ENCODE results near the gene FBXW7. TPM values are rescaled to one million over a fixed set of nuclear protein-coding genes. Genes with fewer than 3 reads are reported as not detected.

The FBXW7 gene
- polyA plus RNA-seq, 2 of the 4 experiments (the other 2 are of a cell fraction) = 7.2 to 12.5 TPM

- Histone ChIP-seq H3K4me2 (no peak overlapping the region), H3K4me1 (no peaks in the 10 kb centered on the region), H3K27ac (no peak overlapping the region), H3K9me3 (no peaks in the 10 kb centered on the region), H3K4me3 (no peak overlapping the region)
- 78% methylated on average over 6 of the region's 6 CpGs for WGBS (ENCODE audit: missing lambda C conversion rate)
- ATAC-seq (no peak), DNase-seq (ENCODE audit: low read depth in 1 of 2, low spot score in 1 of 2) (no peak), FAIRE-seq (no peak)
- POLR2A ChIA-PET = no interaction called here
- CTCF ChIA-PET = interaction anchor here (0.5 kb wide), 1 partner anchor 91 kb away, joined by 3 read pairs; no protein-coding TSS in a partner anchor
- TF ChIP-seq HOXA7 (CRISPR knock-in tag; IDR thresholded peaks at IDR 0.05) = no peak
- no peak for TF ChIP-seq JUN (IDR thresholded peaks at IDR 0.05)
- no peak for TF ChIP-seq PHF8 (IDR thresholded peaks at IDR 0.05; ENCODE audit: borderline replicate concordance, low read depth)
- TF ChIP-seq GATA3 (IDR thresholded peaks at IDR 0.05; ENCODE audit: borderline replicate concordance) = no peak
- TF ChIP-seq POLR2AphosphoS2 (conservative IDR thresholded peaks at IDR 0.05; ENCODE audit: low read length) = no peak
- TF ChIP-seq RNF2 (IDR thresholded peaks at IDR 0.05; ENCODE audit: borderline replicate concordance, low read depth) = no peak
- TF ChIP-seq TP53 (CRISPR knock-in tag; IDR thresholded peaks at IDR 0.05) = no peak
- TF ChIP-seq, protein P1, sequence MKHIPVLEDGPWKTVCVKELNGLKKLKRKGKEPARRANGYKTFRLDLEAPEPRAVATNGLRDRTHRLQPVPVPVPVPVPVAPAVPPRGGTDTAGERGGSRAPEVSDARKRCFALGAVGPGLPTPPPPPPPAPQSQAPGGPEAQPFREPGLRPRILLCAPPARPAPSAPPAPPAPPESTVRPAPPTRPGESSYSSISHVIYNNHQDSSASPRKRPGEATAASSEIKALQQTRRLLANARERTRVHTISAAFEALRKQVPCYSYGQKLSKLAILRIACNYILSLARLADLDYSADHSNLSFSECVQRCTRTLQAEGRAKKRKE (CRISPR knock-in tag; IDR thresholded peaks at IDR 0.05; ENCODE audit: low read depth) = no peak
- no peak for TF ChIP-seq MAFK (IDR thresholded peaks at IDR 0.05; ENCODE audit: partially characterized antibody)
- no peak for TF ChIP-seq FOXS1 (CRISPR knock-in tag; IDR thresholded peaks at IDR 0.05)
Observed at GRCh38 chr4:152579916-152580315, 44.0 kb upstream of the FBXW7 start.

GRCh38 chr4:152579107-152579764 is 43.3 kb upstream of the FBXW7 start:
- Histone ChIP-seq H3K4me2 (no peak overlapping the region), H3K4me1 (no peaks in the 10 kb centered on the region), H3K9me3 (no peaks in the 10 kb centered on the region), H3K4me3 (no peak overlapping the region), H3K27ac (no peak overlapping the region)
- FAIRE-seq (no peak), ATAC-seq (no peak), DNase-seq (ENCODE audit: low read depth in 1 of 2, low spot score in 1 of 2) (no peak)
- TF ChIP-seq MAZ (IDR thresholded peaks at IDR 0.05; ENCODE audit: borderline replicate concordance, low read depth, low read length) (no peak), ZNF302 (CRISPR knock-in tag; IDR thresholded peaks at IDR 0.05) (no peak), MAFK (IDR thresholded peaks at IDR 0.05; ENCODE audit: partially characterized antibody) (no peak), BHLHE40 (IDR thresholded peaks at IDR 0.05; ENCODE audit: low read depth, low read length) (no peak), SREBF2 (IDR thresholded peaks at IDR 0.05) (no peak), FOSL2 (IDR thresholded peaks at IDR 0.05) (no peak), FOSL2 (CRISPR knock-in tag; IDR thresholded peaks at IDR 0.05) (no peak), ZC3H11A (IDR thresholded peaks at IDR 0.05) (no peak), HMGXB4 (CRISPR knock-in tag; IDR thresholded peaks at IDR 0.05; ENCODE audit: borderline replicate concordance) (no peak), JUNB (IDR thresholded peaks at IDR 0.05) (no peak), CBX8 (IDR thresholded peaks at IDR 0.05) (no peak), RNF2 (IDR thresholded peaks at IDR 0.05; ENCODE audit: borderline replicate concordance, low read depth) (no peak)
- TF ChIP-seq, protein P2, sequence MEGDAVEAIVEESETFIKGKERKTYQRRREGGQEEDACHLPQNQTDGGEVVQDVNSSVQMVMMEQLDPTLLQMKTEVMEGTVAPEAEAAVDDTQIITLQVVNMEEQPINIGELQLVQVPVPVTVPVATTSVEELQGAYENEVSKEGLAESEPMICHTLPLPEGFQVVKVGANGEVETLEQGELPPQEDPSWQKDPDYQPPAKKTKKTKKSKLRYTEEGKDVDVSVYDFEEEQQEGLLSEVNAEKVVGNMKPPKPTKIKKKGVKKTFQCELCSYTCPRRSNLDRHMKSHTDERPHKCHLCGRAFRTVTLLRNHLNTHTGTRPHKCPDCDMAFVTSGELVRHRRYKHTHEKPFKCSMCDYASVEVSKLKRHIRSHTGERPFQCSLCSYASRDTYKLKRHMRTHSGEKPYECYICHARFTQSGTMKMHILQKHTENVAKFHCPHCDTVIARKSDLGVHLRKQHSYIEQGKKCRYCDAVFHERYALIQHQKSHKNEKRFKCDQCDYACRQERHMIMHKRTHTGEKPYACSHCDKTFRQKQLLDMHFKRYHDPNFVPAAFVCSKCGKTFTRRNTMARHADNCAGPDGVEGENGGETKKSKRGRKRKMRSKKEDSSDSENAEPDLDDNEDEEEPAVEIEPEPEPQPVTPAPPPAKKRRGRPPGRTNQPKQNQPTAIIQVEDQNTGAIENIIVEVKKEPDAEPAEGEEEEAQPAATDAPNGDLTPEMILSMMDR (IDR thresholded peaks at IDR 0.05) = no peak
- POLR2A ChIA-PET = no interaction called here
- CTCF ChIA-PET = interaction anchor here (0.5 kb wide), 1 partner anchor 92 kb away, joined by 3 read pairs; no protein-coding TSS in a partner anchor
- 78% methylated on average over 11 of the region's 11 CpGs for WGBS (ENCODE audit: missing lambda C conversion rate)

All from A549 (cell line).